HG03066 (cell line): ENCODE measurements around the gene CYP3A4.
"Not testable (repeated sequence)": the region's sequence is repeated elsewhere in the genome, so short reads cannot be mapped to it uniquely, and the experiment has no call there.

Source experiments
- ATAC-seq: cut with Tn5 transposase; IDR thresholded peaks from one replicate; pipeline ENCODE4 v1.9.1; 2021; ENCODE audit warnings: low read depth; ENCODE audit not compliant: unreplicated experiment

The CYP3A4 gene

DNA sequence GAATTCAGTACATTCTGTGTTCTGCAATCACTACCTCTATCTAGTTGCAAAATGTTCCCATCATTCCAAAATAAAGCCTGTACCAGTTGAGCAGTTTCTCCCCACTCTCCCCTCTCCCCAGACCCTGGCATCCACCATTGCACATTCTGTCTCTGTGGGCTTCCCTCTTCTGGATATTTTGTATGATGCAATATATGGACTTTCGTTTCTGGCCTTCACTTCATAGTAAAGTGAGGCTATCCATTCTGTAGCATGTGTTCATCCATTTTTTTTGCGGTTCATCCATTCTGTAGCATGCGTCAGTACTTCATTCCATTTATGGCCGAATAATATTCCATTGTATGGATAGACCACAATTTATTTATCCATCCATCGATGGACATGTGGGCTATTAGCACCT, 9.5 kb upstream of the CYP3A4 start:
- ATAC-seq: no peak

DNA sequence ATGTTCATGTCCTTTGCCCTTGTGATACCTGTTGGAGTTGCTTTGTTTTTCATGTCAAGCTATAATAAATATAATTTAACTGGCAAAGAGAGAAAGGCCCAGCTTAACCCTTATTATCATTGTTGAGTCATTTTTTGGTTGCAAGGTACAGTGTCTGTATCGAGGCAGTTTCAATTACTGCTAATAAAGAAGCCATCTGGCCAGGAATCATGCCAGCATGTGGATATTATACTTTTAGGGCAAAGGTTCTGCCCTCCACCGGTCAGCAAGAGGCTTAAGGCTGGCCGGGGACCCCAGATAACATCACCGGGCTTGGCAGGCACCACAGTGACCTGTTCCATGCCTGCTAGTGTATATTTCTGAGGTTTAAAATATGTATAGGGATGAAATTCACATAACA, 9.0 kb upstream of the CYP3A4 start:
- ATAC-seq: no peak

DNA sequence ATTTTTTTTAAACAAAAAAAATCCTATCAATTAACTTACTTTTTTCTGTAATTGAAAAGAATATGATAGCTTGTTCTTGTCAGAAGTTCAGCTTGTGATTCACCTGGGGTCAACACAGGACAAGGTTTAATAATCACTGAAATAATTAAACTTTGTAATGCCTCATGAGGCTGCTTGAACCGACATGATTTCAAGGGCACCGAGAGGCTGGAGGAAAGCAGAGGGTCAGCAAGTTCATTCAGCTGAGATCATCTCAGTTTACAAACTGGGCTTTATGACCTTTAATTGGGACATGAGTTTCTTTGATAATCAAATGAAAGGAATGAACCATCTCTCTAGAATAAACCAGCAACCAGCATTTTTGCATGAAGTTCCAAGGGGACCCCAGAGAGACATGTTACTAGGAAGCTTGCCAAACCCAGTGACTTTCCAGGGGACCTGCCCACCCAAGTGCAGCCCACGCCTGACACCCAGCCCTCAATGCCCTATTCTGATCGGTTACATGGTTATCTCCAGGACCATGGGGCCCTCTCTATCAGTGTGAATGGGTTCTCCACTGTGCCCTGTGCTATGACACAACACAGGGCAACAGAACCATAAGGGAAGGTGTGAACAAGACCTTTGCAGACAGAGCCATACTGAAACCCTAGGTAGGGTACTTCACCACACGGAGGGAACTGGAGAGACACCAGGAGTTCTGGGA, 7.8 kb upstream of the CYP3A4 start:
- no peak for ATAC-seq

DNA sequence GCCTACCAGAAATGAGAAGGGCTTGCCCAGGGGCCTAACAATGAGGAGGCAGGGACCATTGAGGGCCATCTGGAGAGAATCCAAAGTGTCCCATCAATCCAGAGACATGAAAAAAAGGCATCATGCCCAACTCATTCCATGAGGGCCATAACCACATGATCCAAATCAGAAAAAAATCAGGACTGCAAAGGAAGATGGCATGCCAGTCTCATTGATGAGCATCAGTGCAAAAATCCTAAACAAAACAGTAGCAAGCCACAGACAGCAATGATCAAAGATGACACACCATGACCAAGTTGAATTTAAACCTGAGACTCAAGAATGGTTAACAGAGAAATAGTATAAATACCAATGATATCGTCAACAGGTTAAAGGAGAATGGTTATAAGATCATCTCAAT, 7.0 kb upstream of the CYP3A4 start:
- no peak for ATAC-seq

DNA sequence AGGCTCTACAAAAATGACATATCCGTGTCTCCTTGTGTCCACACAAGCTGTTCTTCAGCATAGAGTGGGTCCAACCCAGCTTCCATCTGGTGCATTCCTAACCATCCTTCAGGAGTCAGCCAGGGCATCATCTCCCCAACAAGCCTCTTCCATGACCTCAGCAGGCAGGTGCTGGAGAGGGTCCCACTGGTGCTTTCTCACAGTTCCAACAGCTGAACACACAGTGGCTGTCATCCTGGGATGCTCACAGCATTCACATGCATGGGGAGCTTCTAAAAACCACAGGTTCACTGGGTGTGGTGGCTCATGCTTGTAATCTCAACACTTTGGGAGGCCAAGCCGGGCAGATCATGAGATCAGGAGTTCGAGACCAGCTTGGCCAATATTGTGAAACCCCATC, 6.4 kb upstream of the CYP3A4 start:
- no peak for ATAC-seq

DNA sequence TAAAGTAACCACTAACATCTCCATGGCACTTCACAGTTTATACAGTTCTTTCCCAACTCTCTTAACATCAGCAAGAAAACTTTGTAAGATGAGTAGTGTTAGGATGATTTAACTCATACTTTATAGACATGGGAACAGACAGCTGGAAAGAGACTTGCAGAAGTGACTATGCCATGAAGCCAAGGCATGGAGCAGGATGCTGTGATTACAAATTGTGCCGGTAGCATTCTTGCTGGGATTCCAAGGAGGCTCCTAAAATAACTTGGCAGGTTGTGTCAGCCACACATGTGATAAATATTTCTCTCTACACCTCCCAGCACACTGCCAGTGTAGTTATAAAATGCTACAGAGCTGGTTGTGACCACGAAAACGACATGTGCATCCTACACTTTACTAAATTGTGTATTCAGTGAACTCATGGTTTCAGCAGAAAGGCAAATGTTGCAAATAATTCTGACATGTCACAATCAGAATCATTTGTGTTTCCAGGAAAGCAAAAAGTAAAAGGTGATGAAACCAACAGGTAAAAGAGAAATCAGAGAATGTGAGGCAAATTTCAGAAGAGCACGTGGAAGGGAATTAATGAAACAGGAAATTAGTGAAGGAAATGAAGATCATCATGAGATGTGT, 5.6 kb upstream of the CYP3A4 start:
- no peak for ATAC-seq

DNA sequence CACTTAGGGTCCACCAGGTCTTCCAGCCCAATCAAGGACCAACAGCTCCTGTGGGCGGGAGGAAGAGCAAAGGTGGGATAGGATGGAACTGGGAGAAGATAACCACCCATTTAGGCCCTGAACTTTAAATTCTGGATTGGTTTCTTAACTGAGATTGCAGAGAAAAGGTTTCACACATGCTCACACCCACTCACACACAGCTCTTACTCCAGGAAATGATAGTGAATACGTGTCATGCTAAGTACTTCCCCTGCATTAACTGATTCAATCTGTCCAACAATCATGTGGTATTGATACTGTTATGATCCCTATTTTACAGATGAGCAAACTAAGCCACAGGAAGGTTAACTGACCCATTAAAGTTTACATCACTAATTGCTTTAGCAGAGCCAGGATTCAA, 4.6 kb upstream of the CYP3A4 start:
- no peak for ATAC-seq

DNA sequence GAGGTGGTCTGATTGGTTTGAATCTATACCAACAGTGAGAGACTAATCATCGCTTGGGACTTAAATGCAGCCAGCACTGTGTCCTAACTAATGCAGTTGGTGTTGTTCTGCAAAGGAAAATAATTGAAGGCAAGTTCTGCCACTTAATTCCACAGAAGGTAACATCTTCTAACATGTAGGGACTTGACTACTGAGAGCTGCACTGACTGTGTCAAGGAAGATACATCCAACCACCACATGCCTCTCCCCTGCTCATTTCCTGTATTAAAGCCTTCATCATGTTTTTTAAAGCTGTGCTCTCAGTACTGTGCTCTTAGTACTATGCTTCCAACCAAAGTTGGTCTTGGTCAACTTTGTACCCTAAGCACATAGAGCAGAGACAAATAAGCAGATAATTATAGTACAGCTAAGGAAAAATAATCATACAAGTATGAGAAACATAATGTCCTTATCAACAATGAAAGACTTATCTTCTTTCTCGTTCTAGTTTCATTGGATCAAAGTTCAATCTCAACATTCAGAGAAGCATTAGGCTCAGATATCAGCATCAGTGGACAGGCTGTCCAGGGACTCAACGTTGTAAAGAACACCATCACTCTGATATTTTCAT, 2.8 kb upstream of the CYP3A4 start:
- ATAC-seq: no peak

DNA sequence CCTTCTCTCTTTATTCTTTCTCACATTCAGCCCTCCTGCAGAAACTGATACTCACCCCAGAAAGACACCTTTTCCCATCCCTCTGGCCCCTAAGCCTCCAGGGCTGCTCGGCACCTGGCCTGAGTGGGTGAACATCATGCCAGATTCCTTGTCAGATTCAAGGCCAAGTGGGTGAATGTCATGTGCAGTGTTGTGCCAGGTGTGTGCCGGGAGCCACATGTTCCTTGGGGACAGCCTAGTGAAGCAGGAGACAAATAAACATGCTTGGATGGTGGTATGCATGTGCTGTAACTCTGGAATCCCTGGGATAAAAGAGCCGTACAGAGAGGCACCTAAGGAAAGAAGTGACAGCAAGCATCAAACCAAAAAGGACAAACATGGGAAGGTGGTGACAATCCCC, 1.7 kb upstream of the CYP3A4 start:
- ATAC-seq: not testable (repeated sequence)

DNA sequence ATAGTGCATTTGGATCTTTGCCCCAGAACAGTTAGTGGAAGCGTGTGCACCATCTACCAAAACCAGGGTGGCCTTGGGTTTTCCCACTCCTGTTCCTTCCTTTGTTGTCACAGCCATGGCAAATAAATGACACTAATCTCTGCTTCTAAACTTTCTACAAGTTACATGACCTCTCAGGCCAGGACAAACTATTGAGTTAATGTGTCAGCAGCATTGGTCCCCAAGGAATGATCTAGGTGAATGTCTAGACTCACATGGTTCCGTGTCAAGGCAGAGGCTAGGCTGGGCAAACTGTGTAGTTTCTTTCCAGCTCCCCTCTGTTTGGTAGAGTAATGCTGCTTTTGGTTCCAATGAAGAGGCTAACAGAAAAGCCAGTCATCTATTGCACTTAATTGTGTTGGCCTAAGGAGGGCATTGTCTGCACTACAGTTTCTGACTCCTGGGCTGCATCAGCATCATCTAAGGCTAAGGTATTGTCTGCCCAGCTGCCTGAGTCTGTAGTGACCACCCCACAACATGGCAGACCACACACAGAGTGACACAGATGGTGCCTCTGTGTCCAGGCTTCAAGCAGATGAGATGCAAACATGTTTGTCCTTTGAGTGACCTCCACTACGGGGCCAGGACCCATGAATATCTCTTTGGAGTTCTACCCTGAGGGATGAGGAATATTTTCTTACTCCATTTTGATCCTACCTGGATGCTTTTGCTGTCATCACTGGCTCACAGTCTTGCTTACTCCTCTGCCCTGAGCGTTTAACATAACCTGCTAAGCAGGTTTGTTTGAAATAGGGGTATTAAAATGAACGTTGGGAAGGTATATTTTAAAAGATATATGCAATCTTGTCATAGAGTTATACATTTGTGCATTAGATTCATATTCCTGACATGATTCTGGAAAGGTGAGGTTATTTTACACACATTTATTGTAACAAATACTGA, 1.7 kb downstream of the CYP3A4 start:
- ATAC-seq: no peak

DNA sequence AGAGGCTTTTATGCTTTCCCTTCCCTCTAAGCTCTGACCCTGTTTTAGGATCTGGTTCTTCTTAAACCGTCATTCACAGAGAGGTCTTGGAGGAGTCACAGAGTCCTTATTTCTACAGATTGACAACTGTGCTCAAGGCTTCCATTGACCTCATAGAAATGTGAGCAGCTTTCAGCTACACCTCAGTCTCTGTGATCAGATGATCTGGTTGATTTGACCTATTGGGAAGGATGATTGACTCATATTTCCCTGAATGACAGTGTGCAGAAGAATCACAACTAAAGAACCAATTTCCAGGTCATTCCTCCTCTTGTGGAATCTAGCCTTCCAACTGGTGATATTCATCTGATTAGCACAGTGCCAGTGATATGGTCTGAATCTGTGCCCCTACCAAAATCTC, 3.4 kb downstream of the CYP3A4 start:
- no peak for ATAC-seq

DNA sequence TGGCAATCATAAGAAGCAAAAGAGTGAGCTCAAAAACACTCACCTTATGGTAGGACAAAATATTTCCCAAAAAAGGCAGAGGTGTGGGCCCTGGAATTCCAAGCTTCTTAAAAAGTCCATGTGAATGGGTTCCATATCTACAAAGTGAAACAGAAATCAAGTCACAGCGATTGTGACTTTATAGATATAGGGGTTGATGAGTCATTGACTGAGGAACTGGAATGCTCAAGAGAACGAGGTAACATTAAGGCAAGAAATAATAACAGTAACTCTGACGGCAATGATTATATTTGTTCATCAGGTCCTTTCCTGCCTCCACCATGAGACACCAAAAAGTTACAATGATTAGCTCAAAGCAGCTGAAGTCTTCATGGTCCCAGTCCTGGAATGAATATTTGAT, 4.0 kb downstream of the CYP3A4 start:
- ATAC-seq: no peak

DNA sequence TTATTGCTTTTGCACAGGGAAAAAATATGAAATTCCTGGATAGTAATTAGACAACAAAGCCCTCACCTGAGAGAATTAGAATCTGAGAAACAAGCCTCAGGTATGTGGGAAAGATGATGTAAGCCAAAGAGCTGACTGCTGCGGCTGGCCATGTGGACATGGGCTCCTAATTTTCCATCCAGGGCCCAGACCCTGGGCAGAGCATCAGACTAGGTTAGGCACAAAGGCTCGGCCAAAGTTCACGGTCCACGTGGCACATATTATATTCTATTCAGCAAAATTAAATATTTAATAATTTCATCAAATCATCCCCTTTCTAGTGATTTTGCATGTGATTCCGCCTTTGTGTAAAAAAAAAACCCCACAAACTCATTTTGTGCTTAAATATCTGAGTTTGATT, 5.1 kb downstream of the CYP3A4 start:
- ATAC-seq: no peak

DNA sequence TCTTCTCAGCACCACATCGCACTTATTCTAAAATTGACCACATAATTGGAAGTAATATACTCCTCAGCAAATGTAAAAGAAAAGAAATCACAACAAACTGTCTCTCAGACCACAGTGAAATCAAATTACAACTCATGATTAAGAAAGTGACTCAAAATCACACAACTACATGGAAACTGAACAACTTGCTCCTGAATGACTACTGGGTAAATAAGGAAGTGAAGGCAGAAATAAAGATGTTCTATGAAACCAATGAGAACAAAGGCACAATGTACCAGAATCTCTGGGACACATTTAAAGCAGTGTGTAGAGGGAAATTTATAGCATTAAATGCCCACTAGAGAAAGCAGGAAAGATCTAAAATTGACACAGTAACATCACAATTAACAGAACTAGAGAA, 10.6 kb downstream of the CYP3A4 start:
- ATAC-seq: not testable (repeated sequence)

DNA sequence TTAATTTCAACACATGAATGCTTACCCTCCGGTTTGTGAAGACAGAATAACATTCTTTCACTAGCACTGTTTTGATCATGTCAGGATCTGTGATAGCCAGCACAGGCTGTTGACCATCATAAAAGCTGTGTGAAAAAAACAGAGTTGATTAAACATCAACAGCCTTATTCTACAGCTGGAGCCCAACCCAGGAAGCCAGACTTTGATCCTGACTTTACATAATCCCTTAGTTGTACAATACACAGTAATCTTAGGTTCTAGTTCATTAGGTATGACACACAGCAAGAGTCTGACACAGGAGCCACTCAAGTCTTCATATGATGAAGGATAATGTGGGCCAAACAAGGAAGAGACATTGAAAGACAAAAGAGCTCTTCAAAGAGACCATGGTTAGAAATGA, 11.4 kb downstream of the CYP3A4 start:
- no peak for ATAC-seq

DNA sequence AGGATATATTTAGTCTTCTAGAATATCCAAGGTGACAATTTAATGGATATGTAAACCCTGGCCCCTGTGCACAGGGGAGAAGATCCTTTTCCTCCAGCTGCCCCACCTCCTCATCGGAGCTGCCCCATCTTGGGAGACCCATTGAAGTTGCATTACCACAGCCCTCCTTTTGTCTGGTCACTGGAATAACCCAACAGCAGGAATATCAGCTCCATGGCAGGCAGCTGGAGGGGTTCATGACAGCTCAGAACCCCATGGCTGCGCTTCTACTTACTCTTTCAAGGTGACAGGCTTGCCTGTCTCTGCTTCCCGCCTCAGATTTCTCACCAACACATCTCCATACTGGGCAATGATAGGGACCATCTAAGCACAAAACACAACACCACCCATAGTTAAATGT, 14.5 kb downstream of the CYP3A4 start:
- not testable (repeated sequence) for ATAC-seq

DNA sequence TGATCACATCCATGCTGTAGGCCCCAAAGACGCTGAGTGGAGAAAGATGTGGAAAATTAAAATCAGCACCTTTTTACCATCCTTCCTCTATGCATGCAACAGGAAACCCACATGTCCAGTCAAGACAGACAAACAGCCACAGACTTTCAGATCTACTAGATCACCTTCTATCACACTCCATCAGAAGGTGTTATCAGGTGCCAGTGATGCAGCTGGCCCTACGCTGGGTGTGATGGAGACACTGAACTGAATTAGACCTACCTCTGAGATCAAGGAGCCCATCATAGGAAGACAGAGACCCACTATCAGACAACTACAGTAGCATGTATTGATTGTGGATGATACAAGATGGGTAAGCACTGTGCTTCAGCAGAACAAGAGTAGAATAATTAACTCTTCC, 15.5 kb downstream of the CYP3A4 start:
- no peak for ATAC-seq

DNA sequence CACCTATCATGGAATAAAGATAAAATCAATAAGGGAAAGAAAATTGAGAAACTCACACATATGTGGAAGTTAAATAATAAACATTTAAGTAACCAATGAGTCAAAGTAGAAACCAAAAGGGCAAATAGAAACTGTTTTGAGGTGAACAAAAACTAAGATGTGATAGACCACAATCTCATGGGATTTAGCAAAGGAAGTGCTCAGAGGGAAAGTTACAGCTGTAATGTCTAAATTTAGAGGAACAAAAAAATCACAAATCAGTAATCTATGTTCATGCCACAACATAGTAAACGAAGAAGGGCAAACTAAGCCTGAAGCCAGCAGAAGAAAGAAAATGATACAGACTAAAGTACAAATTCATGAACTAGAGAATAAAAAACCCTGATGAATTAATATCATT, 16.3 kb downstream of the CYP3A4 start:
- peak; percentile 84 for ATAC-seq

DNA sequence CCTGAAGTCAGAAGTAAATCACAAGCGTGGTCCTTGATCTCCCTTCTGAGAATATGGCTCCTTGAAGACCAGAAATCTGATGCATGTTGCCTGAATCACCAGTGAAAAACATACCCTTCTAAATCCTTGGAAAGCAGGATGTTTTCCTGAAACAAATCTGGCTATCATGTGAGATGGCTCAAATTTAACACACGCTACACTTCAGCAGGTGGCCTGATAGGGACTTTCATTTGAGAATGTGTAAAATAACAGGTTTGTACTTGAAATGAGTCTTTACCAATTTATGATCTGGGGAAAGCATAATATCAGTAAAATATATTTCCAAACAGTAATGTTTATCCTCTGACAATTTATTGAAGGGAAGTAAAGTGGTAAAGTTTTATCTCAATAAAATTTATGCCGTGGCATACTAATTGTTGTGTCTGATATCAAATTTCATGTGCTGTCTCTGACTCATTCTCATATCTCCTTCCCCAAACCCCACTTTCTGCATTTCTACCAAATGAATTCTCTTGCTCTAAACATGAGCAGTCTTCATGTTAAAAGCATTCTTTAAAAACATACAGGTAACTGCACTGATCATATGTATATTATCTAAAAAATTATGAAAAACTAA, 17.4 kb downstream of the CYP3A4 start:
- no peak for ATAC-seq

DNA sequence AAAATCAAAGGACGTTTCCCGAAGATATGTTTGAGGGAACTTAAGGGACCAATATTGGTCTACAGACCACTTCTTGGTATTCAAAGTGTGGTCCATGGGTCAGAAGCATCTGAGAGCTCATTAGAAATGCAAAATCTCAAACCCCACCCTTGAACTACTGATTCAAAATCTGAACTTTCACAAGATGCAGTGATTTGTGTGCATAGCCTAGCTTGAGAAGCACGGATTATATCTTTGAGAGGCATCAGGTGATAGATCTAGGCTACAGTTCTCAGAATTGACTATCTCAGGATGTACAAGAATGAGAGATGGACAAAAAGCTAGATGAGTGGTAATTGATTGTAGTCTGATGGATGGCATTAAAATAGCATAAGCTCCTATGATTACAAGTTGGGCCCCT, 19.5 kb downstream of the CYP3A4 start:
- no peak for ATAC-seq
